ENCODE data around the gene WDR72. TPM values are rescaled to one million over a fixed set of nuclear protein-coding genes. Genes with fewer than 3 reads are reported as not detected.

Gene WDR72
- total RNA-seq, 1 donor from 2014 or later = 0.14 TPM

GRCh38 chr15:53739187-53739586, 20.3 kb downstream of the WDR72 start:
- TF ChIP-seq, protein P1, sequence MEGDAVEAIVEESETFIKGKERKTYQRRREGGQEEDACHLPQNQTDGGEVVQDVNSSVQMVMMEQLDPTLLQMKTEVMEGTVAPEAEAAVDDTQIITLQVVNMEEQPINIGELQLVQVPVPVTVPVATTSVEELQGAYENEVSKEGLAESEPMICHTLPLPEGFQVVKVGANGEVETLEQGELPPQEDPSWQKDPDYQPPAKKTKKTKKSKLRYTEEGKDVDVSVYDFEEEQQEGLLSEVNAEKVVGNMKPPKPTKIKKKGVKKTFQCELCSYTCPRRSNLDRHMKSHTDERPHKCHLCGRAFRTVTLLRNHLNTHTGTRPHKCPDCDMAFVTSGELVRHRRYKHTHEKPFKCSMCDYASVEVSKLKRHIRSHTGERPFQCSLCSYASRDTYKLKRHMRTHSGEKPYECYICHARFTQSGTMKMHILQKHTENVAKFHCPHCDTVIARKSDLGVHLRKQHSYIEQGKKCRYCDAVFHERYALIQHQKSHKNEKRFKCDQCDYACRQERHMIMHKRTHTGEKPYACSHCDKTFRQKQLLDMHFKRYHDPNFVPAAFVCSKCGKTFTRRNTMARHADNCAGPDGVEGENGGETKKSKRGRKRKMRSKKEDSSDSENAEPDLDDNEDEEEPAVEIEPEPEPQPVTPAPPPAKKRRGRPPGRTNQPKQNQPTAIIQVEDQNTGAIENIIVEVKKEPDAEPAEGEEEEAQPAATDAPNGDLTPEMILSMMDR (IDR thresholded peaks at IDR 0.05; ENCODE audit: insufficient read depth, low read depth, low read length) = no peak
- Histone ChIP-seq H3K4me3 (ENCODE audit: insufficient read depth, low read depth, low read length) (no peak overlapping the region), H3K36me3 (ENCODE audit: insufficient read depth, low read length) (no peaks in the 10 kb centered on the region), H2AFZ (ENCODE audit: low read depth, low read length) (no peak overlapping the region), H3K9me3 (ENCODE audit: insufficient read depth, low read depth, low read length) (no peaks in the 10 kb centered on the region), H3K9ac (ENCODE audit: low read length) (no peak overlapping the region), H3K4me2 (ENCODE audit: low read length) (no peak overlapping the region), H3K27me3 (ENCODE audit: insufficient read depth, low read length) (no peaks in the 10 kb centered on the region), H4K20me1 (ENCODE audit: insufficient read depth, low read length) (no peaks in the 10 kb centered on the region), H3K4me1 (ENCODE audit: insufficient read depth, low read length) (no peaks in the 10 kb centered on the region), H3K27ac (ENCODE audit: low read depth, low read length) (no peak overlapping the region), H3K79me2 (ENCODE audit: insufficient read depth, low read length) (no peaks in the 10 kb centered on the region)
- FAIRE-seq = no peak
- DNase-seq (ENCODE audit: low read depth) = no peak
- H3K36me3 Mint-ChIP-seq (ENCODE audit: low read depth, unreplicated experiment) = no peaks in the 10 kb centered on the region
- no peak overlapping the region for H3K4me3 Mint-ChIP-seq (ENCODE audit: unreplicated experiment)
- no peaks in the 10 kb centered on the region for H3K27me3 Mint-ChIP-seq (ENCODE audit: low read depth, unreplicated experiment)
- H3K4me1 Mint-ChIP-seq (ENCODE audit: low read depth, unreplicated experiment) = no peaks in the 10 kb centered on the region
- no peak overlapping the region for H3K27ac Mint-ChIP-seq (ENCODE audit: unreplicated experiment)
- H3K9me3 Mint-ChIP-seq (ENCODE audit: unreplicated experiment) = no peaks in the 10 kb centered on the region

GRCh38 chr15:53721334-53722087, 38.0 kb downstream of the WDR72 start:
- no peak overlapping the region for H3K9ac ChIP-seq (ENCODE audit: low read length)
- Mint-ChIP-seq H3K4me3 (ENCODE audit: unreplicated experiment) (no peak overlapping the region), H3K27me3 (ENCODE audit: low read depth, unreplicated experiment) (no peaks in the 10 kb centered on the region), H3K4me1 (ENCODE audit: low read depth, unreplicated experiment) (no peaks in the 10 kb centered on the region), H3K27ac (ENCODE audit: unreplicated experiment) (no peak overlapping the region), H3K9me3 (ENCODE audit: unreplicated experiment) (no peaks in the 10 kb centered on the region), H3K36me3 (ENCODE audit: low read depth, unreplicated experiment) (no peaks in the 10 kb centered on the region)
- H3K27ac ChIP-seq (ENCODE audit: low read depth, low read length) = no peak overlapping the region
- H2AFZ ChIP-seq (ENCODE audit: low read depth, low read length) = no peak overlapping the region
- no peaks in the 10 kb centered on the region for H4K20me1 ChIP-seq (ENCODE audit: insufficient read depth, low read length)
- H3K27me3 ChIP-seq (ENCODE audit: insufficient read depth, low read length) = no peaks in the 10 kb centered on the region
- H3K79me2 ChIP-seq (ENCODE audit: insufficient read depth, low read length) = no peaks in the 10 kb centered on the region
- TF ChIP-seq EZH2 (IDR thresholded peaks at IDR 0.05; ENCODE audit: insufficient read depth, low read length) = no peak
- TF ChIP-seq, protein P1 (IDR thresholded peaks at IDR 0.05; ENCODE audit: insufficient read depth, low read depth, low read length) = no peak
- no peaks in the 10 kb centered on the region for H3K4me1 ChIP-seq (ENCODE audit: insufficient read depth, low read length)
- no peaks in the 10 kb centered on the region for H3K36me3 ChIP-seq (ENCODE audit: insufficient read depth, low read length)
- H3K9me3 ChIP-seq (ENCODE audit: insufficient read depth, low read depth, low read length) = no peaks in the 10 kb centered on the region
- no peak overlapping the region for H3K4me2 ChIP-seq (ENCODE audit: low read length)
- DNase-seq (ENCODE audit: low read depth) (no peak), FAIRE-seq (no peak)
- no peak overlapping the region for H3K4me3 ChIP-seq (ENCODE audit: insufficient read depth, low read depth, low read length)
